Measurements from ENCODE around the gene ITPR3. TPM values are rescaled to one million over a fixed set of nuclear protein-coding genes. Genes with fewer than 3 reads are reported as not detected.
A peak's percentile ranks its signal among the peaks of the same experiment; 100 is the strongest.

The ITPR3 gene
- total RNA-seq, 1 donor from 2014 or later = 31.3 TPM

DNA sequence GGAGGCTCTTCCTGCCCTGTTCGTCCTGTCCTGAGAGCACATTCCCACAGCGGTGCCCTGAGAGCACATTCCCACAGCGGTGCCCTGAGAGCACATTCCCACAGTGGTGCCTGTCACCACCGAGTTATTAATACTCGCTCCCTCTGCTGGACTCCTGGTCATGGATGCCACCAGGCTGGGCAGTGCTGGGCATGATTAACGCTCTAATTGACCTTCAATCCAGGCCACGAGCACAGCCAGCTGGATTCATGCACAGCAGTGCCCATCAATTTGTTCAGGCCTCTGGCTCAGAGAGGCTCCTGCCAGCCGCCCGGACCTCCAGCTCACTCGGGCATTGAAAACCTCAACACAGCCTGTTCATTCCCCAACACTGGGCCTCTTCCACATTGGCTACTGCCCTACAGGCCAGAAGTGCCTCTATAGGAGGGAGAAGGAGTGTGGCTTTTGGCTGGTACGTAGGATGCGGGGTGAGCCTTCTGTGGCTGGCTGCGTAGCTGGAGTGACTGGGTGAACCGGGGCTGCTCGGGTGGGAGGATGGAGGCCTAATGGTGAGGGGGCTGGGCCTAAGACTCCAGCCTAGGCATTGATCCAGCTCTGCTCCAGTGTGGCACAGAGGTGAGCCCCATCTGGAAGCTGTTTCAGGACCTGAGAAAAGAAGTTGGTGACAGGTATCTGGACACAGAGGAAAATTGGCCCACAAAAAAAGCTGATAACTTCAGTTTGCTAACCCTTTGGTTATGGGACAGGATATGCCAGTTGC lies 116.3 kb downstream of the ITPR3 start:
- no peak for DNase-seq (ENCODE audit: low spot score)

DNA sequence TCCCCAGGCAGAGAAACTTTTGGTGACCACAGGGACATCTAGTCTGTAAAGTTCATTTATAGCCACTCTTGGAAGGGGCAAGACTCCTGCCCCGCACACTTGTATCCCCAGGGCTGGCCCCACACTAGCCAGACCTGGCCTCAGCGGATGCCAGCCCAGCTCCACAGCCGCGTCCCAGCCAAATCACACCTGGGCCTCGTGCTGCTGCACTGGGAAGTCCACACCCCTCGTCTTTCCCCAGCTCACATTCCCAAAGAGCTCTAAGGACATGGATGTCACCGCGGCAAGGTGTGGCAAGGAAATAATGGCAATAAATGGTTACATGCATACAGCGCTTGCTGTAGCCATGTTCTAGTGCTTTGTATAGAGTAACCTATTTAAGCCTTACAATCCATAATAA lies 117.0 kb downstream of the ITPR3 start:
- DNase-seq (ENCODE audit: low spot score) = no peak

DNA sequence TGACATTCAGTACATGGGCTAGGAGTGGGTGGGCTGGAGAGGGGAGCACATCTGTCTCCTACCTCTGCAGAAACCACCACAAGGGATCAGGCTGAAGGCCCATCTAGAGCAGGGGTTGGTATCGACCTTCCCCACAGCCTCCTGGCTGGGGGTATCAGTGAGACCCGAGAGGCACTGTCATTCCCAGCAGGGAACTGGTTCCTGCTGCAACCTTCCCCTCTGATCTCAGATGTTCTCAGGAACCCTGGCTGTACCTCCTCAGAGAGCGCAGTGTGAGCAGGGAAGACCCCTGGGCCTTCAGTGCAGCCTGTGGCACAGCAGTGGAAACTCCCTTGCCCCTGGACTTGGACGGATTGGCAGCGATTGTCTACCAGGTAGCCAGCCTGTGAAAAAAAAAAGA lies 117.8 kb downstream of the ITPR3 start:
- no peak for DNase-seq (ENCODE audit: low spot score)

DNA sequence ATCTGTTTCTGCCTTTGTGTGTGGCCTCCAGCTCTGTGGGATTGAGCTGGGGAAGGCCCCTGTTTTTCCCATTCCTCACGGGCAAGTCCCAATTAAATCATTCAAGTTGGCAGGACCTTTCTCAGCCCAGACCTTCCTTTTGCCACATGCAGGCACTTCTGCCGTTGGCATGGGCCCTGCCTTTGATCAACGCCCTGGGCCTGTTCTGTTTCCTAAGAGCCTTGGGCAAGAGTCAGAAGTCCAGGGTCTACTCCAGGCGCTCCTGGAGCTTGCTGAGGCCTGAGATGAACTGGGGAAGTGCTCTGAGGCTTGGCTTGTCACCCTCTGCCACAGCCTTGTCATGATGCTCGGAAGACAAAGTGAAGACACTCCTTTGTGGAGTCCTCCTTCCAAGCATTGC lies 118.4 kb downstream of the ITPR3 start:
- no peak for DNase-seq (ENCODE audit: low spot score)

DNA sequence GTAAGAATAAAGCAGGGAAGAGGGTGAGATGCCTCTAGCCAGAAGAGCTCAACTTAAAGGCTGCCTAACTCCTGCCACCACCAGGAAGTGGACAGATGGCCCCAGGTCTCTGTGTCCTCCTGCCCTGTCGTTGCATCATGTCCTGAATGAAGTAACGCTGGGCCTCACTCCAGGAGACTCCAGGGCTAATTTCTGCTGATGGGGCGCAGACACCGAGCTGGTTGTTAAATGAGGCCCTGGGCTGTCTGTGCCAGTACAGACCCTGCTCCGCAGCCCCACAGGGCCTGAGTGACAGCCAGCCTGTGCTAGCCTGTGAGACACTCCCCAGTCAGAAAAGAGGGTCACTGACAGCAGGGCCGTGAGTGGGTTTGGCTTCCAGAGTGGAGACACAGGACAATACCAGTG lies 119.1 kb downstream of the ITPR3 start:
- no peak for DNase-seq (ENCODE audit: low spot score)

DNA sequence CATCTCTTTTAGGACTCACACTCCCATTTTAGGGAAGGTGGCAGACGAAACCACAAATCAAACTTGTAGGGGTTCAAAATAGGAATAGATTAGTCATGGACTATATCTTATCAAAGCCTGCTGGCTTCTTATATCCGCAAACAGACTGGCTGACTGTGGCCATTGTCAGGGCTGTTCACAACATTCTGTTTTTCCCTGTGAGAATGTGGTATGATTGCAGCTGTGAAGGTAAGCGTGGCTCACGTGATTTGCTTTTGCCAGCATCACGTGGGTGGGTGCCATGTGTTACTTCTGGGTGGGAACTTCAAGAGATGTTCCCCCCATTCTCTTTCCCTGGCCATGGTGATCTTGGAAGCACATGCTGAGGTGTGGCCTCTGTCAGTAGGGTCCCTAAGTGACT lies 119.7 kb downstream of the ITPR3 start:
- no peak for DNase-seq (ENCODE audit: low spot score)

DNA sequence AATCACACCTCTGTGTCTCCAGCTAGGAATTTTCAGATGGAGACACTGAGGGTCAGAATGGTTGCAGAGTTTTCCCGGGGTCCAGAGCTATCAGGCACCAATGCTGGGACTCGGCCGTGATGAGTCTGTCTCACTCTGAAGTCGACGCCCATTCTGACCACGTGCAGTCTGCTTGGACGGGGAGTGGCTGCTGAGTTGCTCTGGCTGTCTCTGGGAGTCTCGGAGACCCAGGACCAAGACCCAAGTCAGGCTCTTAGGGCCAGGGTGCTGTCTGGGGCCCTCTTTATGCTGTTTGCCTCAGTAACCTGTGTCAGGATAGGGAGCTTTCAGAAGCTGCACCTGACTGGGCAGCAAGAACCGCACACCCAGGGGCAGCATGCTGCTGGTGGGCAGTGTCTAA lies 121.0 kb downstream of the ITPR3 start:
- no peak for DNase-seq (ENCODE audit: low spot score)

DNA sequence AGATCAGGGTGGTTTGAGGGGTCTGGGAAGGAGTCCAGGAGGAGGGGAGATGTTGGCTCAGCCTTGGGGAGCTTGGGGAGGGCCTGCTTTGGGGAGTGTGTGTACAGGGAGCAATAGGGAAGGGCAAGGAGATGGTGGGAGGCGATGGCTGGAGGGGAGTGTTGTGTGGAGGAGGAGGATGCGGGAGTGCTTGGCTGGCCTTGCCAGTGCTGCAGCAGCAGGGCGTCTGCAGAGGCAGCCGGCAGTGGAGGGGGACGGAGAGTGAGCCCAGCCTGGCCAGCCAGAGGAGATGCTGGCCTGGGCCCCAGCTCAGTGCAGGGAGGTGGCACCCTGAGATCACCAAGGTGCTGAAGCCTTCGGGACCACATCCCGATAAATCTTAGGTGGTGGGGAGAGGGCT lies 121.7 kb downstream of the ITPR3 start:
- no peak for DNase-seq (ENCODE audit: low spot score)

DNA sequence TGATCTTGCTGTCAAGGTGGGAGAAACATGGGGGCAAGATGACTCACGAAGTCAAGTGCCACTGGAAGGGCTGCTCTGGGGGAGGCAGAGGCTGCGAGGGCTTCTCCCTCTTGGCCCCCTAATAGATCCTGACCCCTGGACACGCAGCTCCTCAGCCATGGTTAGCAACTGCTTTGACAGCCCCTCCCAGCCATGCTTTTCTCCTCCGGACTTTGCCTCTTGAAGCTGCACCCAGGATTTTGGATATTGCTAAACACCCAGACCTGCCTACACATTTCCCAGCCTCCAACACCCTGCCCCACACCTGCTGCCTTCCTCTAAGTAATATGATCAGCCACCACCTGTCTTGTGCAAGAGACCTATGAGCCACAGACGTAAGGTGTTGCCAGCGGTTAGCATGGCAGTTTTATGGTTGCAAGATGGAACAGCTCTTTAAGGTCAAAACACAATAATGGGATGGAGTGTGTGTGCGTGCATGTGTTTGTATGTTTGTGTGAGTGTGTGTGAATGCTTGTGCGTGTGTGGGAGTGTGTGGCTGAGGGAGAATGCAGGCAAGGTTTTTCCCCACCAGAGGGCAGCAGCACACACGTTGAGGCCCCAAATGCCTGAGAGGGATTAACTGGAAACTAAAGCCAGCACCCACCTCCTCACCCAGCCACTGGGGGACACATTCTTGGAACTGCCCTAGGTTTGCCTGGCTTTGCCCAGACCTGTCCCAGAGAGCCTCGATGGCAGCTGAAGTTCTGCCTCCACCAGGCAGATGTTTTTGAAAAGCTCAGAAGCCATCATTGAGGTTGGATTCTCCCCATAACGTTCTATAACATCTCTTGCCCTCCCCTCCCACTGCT lies 123.1 kb downstream of the ITPR3 start:
- DNase-seq (ENCODE audit: low spot score) = peak; percentile 79

DNA sequence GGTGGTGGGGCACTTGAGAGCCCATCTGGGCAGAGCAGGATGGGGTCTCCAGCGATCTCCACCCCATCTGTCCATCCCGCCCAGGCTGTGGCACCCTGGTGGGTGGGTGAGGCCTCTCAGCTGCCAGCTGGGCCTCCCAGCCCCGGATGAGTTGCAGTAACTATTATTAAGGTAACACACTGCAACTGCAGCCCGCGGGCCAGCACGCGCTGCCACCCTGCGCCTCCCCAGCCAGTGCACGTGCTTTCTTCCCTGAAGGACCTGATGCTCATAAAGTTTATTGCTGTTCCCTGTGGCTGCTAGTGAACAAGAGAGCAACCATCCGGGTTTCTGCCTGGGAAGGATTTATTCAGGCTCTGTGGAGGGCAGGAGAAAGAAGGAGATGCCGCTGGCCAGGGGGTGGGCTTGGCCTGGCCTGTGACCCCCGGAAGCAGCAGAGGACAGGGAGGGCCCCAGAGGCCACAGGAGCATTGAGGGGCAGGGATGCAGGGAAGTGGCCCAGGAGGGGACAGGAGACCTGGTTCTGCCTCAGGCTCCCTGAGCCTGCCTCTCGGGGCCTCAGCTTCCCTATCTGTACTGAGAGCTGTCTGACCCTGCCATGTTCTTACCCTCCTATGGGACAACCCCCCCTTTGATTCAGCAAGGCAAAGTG lies 123.9 kb downstream of the ITPR3 start:
- no peak for DNase-seq (ENCODE audit: low spot score)

DNA sequence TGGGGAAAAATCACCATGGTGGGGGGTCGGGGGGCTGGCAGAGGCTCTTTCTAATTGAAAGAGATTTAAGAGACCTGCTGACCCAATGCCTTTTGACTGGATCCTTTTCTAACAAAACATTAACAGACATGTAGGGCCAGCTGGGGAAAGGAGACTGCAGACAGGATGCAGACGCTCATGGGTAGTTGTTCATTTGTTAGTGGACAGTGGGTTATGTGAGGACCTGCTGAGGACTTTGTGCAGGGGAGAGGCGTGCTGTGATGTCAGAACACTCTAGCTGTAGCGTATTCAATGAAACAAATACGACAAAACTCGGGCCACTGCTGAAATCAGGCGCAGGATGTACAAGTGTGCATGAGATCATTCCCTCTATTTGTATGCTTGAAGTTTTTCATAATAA lies 124.4 kb downstream of the ITPR3 start:
- no peak for DNase-seq (ENCODE audit: low spot score)

Other genes starting within 250 kb of the ITPR3 start
- gene KIFC1, start 229.5 kb upstream of the ITPR3 start, total RNA-seq = 1.0 TPM
- gene PHF1, start 210.3 kb upstream of the ITPR3 start, total RNA-seq = 58.8 TPM
- gene CUTA, start 203.2 kb upstream of the ITPR3 start, total RNA-seq = 157 TPM
- 32.6 TPM for gene SYNGAP1, start 201.3 kb upstream of the ITPR3 start, total RNA-seq
- 11.1 TPM for gene ZBTB9, start 166.7 kb upstream of the ITPR3 start, total RNA-seq
- 27.9 TPM for gene BAK1, start 41.0 kb upstream of the ITPR3 start, total RNA-seq
- 74.2 TPM for gene UQCC2, start 90.4 kb downstream of the ITPR3 start, total RNA-seq
- 2.6 TPM for gene IP6K3, start 125.6 kb downstream of the ITPR3 start, total RNA-seq
- gene LEMD2, start 167.8 kb downstream of the ITPR3 start, total RNA-seq = 71.0 TPM
- gene MLN, start 182.7 kb downstream of the ITPR3 start, total RNA-seq = not detected